Activated CD4-positive, alpha-beta T cell treated with anti-CD3 and anti-CD28 coated beads, Interleukin-2, Interleukin-6, amounts not matched to agents 100 ng/mL and 50 ng/mL, durations not matched to agents 16 hours and 8 hours (primary cell): Measurements from ENCODE around the gene IL24.
"Not testable (repeated sequence)": the region's sequence is repeated elsewhere in the genome, so short reads cannot be mapped to it uniquely, and the experiment has no call there.

Experiments used
- DNase-seq: peaks from one replicate; pipeline ENCODE4 v3.0.0-alpha.2; 2020

IL24 gene

DNA sequence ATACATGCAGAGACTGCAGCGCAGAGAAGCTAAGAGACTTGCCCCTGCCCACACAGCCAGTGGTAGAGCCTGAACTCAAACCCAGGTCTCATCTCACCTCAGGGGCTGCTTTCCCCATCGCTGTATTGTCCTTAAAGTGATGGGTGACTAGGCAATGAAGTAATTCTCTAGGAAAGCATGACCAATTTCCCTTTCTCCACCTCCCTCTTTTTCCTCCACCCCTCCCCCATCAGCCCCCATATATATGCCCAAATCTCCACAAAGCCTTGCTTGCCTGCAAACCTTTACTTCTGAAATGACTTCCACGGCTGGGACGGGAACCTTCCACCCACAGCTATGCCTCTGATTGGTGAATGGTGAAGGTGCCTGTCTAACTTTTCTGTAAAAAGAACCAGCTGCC is at the start of gene IL24:
TSS of gene IL24 (plus strand) at position 269 of the 400 bp plus-strand sequence. CDS start 390 bp downstream, outside the sequence.
- DNase-seq, result peak; percentile 47

DNA sequence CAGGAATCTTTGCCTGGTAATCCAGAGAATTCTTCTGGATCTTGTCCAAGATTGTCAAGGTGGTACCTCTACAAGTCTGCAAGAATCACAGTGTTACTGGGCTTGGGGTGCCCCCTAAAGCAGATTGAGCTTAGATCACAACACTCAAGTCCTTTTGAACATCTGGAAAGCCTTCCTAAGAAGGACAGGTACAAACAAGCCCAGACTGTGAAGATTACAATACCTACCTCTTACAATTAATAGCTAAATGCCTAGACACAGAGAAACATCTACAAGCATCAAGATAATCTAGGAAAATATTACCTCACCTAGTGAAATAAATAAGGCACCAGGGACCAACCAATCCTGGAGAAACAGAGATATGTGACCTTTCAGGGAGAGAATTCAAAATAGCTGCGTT is 49.3 kb upstream of the IL24 start:
- no peak for DNase-seq

DNA sequence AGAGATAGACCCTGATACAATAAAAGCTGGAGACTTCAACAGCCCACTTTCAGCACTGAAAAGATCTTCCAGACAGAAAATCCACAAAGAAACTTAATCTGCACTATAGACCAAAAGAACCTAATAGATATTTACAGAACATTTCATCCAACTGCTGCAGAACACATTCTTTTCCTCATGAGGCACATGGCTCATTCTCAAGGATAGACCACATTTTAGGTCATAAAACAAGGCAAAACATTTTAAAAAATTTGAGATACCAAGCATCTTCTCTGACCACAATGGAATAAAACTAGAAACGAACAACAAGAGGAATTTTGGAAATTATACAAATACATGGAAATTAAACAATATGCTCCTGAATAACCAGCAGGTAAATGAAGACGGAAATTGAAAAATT is 46.8 kb upstream of the IL24 start:
- no peak for DNase-seq

DNA sequence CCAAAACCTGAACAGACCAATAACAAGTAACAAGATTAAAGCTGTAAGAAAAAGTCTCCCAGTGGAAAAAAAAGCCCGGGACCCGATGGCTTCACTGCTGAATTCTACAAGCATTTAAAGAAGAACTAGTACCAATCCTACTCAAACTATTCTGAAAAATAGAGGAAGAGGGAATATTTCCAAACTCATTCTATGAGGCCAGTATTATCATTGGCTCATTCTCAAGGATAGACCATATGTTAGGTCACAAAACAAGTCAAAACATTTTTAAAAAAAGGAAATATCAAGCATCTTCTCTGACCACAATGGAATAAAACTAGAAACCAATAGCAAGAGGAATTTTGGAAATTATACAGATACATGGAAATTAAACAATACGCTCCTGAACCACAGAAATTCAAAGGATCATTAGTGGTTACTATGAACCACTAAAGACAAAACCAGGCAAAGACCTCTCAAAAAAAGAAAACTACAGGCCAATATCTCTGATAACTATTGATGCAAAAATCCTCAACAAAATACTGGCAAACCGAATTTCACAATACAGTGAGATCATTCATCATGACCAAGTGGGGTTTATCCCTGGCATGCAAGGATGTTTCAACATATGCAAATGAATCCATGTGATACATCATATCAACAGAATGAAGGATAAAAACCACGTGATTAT is 45.8 kb upstream of the IL24 start:
- no peak for DNase-seq

- DNase-seq, result not testable (repeated sequence)
Measured at GRCh38 chr1:206852662-206853061, 44.6 kb upstream of the IL24 start.

DNA sequence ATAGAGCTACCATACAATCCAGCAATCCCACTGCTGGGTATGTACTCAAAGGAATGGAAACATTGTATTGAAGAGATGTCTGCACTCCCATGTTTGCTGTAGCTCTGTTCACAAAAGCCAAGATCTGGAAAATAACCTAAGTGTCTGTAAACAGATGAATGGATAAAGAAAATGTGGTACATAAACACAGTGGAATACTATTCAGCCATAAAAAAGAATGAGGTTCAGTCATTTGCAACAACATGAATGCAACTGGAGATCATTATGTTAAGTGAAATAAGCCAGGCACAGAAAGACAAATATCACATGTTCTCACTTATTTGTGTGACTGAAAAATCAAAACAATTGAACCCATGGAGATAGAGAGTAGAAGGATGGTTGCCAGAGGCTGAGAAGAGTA is 43.5 kb upstream of the IL24 start:
- not testable (repeated sequence) for DNase-seq

- DNase-seq, result no peak
Measured at GRCh38 chr1:206854401-206855129, 42.7 kb upstream of the IL24 start.

DNA sequence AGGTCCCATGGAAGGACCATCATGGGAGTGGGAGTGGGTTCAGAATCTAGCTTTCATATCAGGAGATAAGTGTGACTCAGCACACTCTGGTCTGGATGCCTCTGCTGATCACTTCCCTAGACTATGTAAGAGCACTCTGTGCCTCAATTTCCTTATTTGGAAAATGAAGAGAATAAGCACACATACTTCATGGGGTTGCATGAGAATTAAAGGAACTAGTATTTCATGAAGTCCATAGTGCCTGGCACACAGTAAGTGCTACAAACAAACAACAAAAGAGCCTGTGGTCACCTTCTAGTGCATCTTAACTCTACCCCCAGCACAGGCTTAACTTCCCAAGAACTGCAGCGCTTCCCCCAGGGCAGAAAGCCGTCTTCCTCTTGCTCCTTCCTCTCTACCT is 41.4 kb upstream of the IL24 start:
- no peak for DNase-seq

DNA sequence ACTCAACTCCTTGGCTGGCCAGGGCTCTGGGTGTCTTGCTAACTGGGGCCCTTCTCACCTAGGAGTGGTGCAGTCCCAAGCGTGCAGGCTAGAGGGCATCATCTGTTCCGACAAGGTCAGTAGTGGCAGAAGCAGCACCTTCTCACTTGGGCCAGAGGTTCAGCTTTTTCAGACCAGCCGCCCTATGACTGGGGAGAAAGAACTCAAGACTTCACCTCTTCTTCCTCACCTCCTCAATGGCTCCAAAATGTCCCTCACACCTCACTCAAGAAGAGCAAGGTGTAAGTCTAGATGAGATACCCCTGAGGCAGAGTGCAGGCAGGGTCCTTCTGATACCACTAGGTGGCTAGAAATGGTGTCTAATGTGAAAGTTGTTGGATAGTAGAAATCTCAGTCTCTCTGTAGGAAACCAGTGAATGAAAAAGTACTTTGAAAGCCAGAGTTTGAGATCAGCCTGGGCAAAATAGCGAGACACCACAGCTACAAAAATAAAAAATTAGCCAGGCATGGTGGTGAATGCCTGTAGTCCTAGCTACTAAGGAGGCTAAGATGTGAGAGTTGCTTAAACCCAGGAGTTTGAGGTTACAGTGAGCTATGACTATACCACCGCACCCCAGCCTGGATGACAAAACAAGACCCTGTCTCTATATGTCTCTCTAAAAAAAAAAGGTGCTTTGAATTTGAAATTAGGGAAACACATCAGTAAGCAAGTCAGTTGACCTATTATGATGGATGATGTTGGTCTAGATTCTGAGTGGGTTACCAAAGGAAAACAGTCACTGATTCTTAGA is 40.4 kb upstream of the IL24 start:
- DNase-seq, result peak; percentile 10

DNA sequence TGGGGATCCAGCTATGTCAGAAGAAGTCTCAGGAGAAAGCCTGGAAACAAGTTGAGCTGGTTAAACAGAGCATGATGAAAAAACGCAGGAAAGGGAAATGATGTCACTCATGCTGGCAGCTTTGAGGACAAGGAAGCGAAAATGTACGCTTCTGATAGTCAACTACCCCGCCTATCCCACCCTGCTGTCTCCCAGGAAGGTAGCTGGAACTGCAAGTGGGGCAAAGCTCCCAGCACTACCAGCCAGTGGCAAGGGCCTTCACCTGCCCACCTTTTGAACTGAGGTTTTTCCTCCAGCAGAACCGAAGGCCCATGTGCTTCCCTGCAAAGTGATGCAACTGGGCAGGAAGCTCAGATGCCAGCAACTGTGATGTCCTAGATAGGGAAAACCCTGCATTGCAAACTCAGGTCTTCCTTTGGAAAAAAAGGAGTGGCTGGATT is 38.1 kb upstream of the IL24 start:
- DNase-seq, result no peak

- DNase-seq, result no peak
Measured at GRCh38 chr1:206860165-206860564, 37.1 kb upstream of the IL24 start.

DNA sequence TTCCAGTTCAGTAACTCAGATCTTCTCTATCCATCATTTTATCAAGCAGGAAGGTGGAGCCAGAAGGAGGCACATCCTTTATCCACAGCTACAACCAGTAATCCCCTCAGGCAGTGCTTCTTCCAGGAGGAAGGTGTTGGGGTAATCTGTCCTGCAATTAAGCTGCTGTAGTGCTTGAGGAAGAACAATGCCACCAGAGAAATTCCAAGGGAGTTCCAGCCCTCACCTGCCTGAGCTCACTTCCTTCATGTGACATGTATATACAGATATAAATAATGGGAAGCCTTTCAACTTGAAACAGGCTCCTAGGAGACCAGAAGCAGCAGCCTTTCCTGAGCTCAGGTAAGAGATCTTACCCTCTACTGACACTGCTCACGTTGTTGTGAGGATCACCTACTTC is 34.0 kb upstream of the IL24 start:
- no peak for DNase-seq

DNA sequence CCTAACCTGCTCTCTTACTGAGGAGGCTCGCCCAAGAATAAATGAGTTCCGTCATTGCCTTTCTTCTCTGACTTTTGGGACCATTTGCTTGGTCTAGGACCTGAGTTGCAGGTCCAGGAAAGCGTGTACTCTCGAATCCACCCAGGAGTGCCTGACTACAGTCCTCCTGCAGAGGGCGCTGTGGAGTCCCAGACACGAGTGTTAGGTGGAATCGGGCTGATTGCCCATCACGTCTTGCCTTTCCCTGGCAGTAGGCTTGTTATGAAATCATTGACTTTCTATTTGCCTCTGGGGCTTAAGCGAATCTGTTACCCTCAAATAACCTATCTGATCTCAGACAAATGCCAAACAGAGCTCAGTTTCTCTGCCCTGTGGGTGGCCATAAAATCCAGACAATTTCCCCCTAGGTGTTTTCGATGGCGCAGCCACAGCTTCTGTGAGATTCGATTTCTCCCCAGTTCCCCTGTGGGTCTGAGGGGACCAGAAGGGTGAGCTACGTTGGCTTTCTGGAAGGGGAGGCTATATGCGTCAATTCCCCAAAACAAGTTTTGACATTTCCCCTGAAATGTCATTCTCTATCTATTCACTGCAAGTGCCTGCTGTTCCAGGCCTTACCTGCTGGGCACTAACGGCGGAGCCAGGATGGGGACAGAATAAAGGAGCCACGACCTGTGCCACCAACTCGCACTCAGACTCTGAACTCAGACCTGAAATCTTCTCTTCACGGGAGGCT is 32.1 kb upstream of the IL24 start, which contains the start of gene IL20:
TSS of gene IL20 (plus strand) at position 685 of the 733 bp plus-strand sequence. CDS start 230 bp downstream, outside the sequence.
- peak; percentile 80 for DNase-seq

DNA sequence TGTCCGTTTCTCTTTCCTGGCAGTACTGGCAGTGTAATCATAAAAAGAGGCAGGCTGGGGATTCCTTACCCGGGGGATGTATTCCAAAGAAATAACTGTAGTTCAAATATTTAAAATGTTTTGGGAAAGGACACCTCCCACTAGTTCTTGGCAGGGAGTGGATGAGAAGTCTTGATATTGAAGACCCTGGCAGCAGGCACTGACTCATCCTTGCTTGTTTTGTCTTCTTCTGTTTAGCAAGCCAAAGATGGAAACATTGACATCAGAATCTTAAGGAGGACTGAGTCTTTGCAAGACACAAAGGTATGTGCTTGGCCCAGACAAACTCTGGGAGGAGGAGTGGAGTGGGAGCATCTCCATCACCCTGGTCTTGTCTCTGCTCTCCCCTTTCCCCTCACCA is 31.2 kb upstream of the IL24 start:
- DNase-seq, result no peak

DNA sequence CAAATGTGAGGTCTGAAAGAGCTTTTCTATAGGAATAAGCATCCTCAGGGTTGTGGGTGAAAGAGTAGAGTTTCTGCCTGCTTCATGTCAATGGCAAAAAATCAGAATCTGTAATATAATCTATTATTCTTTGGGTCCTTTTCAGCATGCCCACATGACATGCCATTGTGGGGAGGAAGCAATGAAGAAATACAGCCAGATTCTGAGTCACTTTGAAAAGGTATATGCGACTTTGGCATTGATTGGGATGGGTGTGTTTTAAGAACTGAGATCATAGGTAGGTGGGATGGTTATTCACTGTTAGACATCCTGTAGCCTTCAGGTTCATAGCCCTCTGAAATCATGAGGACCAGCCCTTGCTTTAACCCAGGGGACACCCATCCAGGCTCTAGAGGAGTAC is 30.0 kb upstream of the IL24 start:
- no peak for DNase-seq

GRCh38 chr1:206867716-206868115 is 29.5 kb upstream of the IL24 start:
- no peak for DNase-seq

GRCh38 chr1:206868264-206868663 is 29.0 kb upstream of the IL24 start:
- no peak for DNase-seq

DNA sequence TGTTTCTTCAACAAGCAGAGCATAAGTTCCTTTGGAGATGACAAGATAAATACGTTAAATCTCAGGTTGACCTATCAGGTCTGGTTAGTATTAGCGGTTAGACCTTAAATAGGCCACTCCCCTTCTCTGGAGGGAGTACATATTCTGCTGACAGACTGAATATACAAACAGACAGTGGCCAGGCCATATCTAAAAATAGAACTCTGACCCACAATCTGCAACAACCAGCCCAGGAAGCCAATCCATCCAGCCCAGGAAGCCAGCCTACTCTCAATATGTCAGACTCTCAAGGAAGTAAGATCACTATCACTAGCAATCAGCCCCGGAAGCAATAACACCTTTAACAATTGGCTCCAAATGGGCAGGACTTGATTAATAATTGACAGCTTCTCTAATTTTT is 25.1 kb upstream of the IL24 start:
- no peak for DNase-seq

DNA sequence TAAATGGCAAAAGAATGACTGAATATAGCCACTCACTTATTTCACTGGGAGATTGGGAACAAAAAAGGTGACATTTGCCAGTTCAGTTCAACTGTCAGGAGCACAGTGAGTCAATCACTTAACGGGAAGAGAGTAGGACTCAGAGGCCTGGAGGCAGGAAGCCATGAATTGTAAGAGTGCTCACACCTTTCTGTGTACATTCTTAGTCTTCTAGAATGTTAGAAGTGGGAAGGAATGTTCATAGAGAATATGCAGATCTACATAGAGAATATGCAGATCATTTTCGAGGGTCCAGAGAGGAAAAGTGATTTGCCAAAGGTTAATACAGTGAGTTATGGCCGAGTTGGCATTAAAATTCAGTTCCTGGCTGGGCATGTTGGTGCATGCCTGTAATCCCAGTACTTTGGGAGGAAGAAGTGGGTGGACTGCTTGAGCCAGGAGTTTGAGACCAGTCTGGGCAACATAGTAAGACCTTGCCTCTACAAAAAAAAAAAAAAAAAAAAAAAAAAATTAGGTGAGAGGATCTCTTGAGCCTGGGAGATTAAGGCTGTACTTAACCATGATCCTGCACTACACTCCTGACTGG is 23.5 kb upstream of the IL24 start:
- DNase-seq, result no peak

GRCh38 chr1:206875752-206876377 is 21.4 kb upstream of the IL24 start:
- no peak for DNase-seq

- DNase-seq, result no peak
Measured at GRCh38 chr1:206878456-206878855, 18.8 kb upstream of the IL24 start.

DNA sequence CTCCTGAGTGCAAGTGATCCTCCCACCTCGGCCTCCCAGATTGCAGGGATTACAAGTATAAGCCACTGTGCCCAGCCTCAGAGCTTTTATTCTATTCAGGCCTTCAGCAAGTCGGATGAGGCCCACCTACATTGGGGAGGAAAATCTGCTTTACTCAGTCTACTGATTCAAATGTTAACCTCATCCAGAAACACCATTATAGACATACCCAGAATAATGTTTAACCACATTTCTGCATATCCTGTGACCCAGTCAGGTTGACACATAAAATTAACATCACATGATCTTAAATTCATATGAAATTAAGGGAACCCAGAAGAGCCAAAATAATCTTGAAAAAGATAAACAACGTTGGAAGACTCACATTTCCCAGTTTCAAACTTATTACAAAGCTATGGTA is 16.9 kb upstream of the IL24 start:
- DNase-seq, result no peak
